BJ (cell line): Measurements from ENCODE around the gene C3orf22. TPM values are rescaled to one million over a fixed set of nuclear protein-coding genes. Genes with fewer than 3 reads are reported as not detected.

Experiments
- CTCF ChIA-PET: fragments of 350-600 bp; formaldehyde crosslinking; extraction: SDS; loops from one replicate; lab custom pipeline; 2021; ENCODE audit warnings: antibody characterized with exemption, inconsistent platforms; lab: Yijun Ruan, JAX
- POLR2A ChIA-PET: fragments of 300-600 bp; sonication (Branson Sonifier 250); formaldehyde crosslinking; extraction: SDS; loops from one replicate; lab custom pipeline; 2021; ENCODE audit warnings: antibody characterized with exemption; lab: Charles Lee
- DNase-seq: peaks from one replicate; pipeline ENCODE4 v3.0.0-alpha.2; 2011; ENCODE audit warnings: low read depth
- H3K27me3 ChIP-seq: 2 replicates; pipeline ENCODE4 v1.6.0; 2011; ENCODE audit warnings: low read length; ENCODE audit not compliant: control insufficient read depth, insufficient read depth
- H3K36me3 ChIP-seq: 2 replicates; pipeline ENCODE4 v1.5.1; 2011; ENCODE audit warnings: low read length; ENCODE audit not compliant: control insufficient read depth, insufficient read depth
- H3K4me3 ChIP-seq: 2 replicates; pipeline ENCODE4 v1.5.1; 2011; ENCODE audit warnings: low read depth, mild to moderate bottlenecking, control low read depth, low read length
- CTCF ChIP-seq: IDR thresholded peaks from 2 replicates; pipeline ENCODE4 v1.5.1; 2011; ENCODE audit warnings: low read depth, mild to moderate bottlenecking, control low read depth, inconsistent platforms, low read length, moderate library complexity; ENCODE audit not compliant: insufficient read depth
- polyA plus RNA-seq: library from polyadenylated mRNA; depleted of rRNA; stranded (reverse); fragments of >200 nt; gene quantifications from 2 replicates; pipeline ENCODE4 v1.2.3, GENCODE V29; 2011

C3orf22 gene
- polyA plus RNA-seq, 1 experiment: not detected

GRCh38 chr3:126551839-126552687, 6.7 kb downstream of the C3orf22 start:
- H3K36me3 ChIP-seq: no peaks in the 10 kb centered on the region
- POLR2A ChIA-PET: no interaction called here
- no peak for DNase-seq
- CTCF ChIA-PET: no interaction called here
- no peak for TF ChIP-seq CTCF
- peaks cover 3% of the 10 kb centered on the region for H3K27me3 ChIP-seq
- no peak overlapping the region for H3K4me3 ChIP-seq

- no peak for DNase-seq
- ChIA-PET CTCF (no interaction called here), POLR2A (no interaction called here)
- Histone ChIP-seq H3K36me3 (no peaks in the 10 kb centered on the region), H3K27me3 (peaks cover 5% of the 10 kb centered on the region), H3K4me3 (no peak overlapping the region)
- no peak for TF ChIP-seq CTCF
Observed at GRCh38 chr3:126551121-126551838, 7.5 kb downstream of the C3orf22 start.

GRCh38 chr3:126550488-126551051, 8.2 kb downstream of the C3orf22 start:
- CTCF ChIA-PET: no interaction called here
- peaks cover 10% of the 10 kb centered on the region for H3K27me3 ChIP-seq
- TF ChIP-seq CTCF: no peak

GRCh38 chr3:126549861-126550487, 8.8 kb downstream of the C3orf22 start:
- no peak overlapping the region for H3K4me3 ChIP-seq
- H3K36me3 ChIP-seq: no peaks in the 10 kb centered on the region
- DNase-seq: no peak
- POLR2A ChIA-PET: no interaction called here
- H3K27me3 ChIP-seq: peaks cover 11% of the 10 kb centered on the region
- CTCF ChIA-PET: no interaction called here
- TF ChIP-seq CTCF: no peak

More at GRCh38 chr3:126550488-126551051, 8.2 kb downstream of the C3orf22 start:
- no peak for DNase-seq
- Histone ChIP-seq H3K4me3 (no peak overlapping the region), H3K36me3 (no peaks in the 10 kb centered on the region)
- POLR2A ChIA-PET: no interaction called here
